Fibroblast of lung (primary cell): ENCODE results near the gene RBMS2.

Experiments used
- CTCF ChIP-seq, 2 donors: IDR thresholded peaks in 1 of 2; conservative IDR thresholded peaks in 1 of 2; 1 replicate in 1 of 2; 2 replicates in 1 of 2; pipeline ENCODE4 v1.5.1; 2011 to 2012; ENCODE audit warnings: low read length in 2 of 2, control low read depth in 1 of 2, inconsistent platforms in 1 of 2, low read depth in 1 of 2, mild to moderate bottlenecking in 1 of 2
- EZH2 ChIP-seq: IDR thresholded peaks from 2 replicates; pipeline ENCODE4 v1.5.1; 2012; ENCODE audit warnings: low read length, control low read depth, mild to moderate bottlenecking; ENCODE audit errors: missing control alignments

DNA sequence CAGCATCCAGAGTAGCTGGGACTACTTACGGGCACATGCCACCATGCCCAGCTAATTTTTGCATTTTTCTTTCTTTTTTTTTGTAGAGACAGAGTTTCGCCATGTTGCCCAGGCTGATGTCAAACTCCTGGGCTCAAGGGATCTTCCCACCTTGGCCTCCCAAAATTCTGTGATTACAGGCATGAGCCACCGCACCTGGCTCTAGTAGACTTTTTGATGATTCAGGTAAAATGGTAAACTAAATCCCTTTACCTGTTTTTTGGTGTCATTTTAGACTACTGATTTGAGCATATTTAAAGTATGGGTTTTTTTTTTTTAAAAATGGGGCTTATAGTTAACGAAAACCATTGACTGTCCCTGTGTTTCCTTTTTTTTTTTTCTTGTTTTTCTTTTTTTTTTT, 20.5 kb downstream of the RBMS2 start:
- TF ChIP-seq CTCF (conservative IDR thresholded peaks at IDR 0.05 in 1 of 2, IDR thresholded peaks at IDR 0.05 in 1 of 2; ENCODE audit: low read depth in 1 of 2, low read length in 2 of 2), result no peak
- TF ChIP-seq EZH2, result no peak
